ENCODE results near the gene NUCB2.

NUCB2 gene

GRCh38 chr11:17296852-17297559, 20.5 kb downstream of the NUCB2 start:
- H3K36me3 ChIP-seq (ENCODE audit: insufficient read depth, low read length) = peaks cover 3% of the 10 kb centered on the region; the same call in 1 of the 2 replicates
- no peak overlapping the region for H3K27ac ChIP-seq (ENCODE audit: low read depth, low read length)
- no peaks in the 10 kb centered on the region for H3K4me1 ChIP-seq (ENCODE audit: insufficient read depth, low read length)
- H3K9ac ChIP-seq (ENCODE audit: low read depth, low read length) = no peak overlapping the region
- no peaks in the 10 kb centered on the region for H3K27me3 ChIP-seq (ENCODE audit: insufficient read depth, low read length)
- no peaks in the 10 kb centered on the region for H3K9me3 ChIP-seq (ENCODE audit: insufficient read depth, low read depth, low read length)
- WGBS = 95% methylated on average over 6 of the region's 6 CpGs
- H3K4me3 ChIP-seq (ENCODE audit: low read length) = no peak overlapping the region

DNA sequence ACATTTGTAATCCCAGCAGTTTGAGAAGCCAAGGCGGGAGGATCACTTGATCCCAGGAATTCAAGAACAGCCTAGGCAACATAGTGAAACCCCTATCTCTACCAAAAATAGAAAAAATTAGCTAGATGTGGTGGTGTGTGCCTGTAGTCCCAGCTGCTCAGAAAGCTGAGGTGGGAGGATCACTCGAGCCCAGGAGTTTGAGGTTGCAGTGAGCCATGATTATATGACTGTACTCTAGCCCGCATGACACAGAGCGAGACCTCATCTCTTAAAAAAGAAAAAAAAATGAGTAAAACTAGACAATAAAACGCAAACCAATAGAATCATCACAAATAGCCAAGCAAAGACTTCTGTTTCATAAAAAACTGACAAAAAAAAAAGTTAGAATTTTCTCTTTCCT, 21.8 kb downstream of the NUCB2 start:
- Histone ChIP-seq H3K4me3 (ENCODE audit: low read length) (no peak overlapping the region), H3K9me3 (ENCODE audit: insufficient read depth, low read depth, low read length) (no peaks in the 10 kb centered on the region), H3K27ac (ENCODE audit: low read depth, low read length) (no peak overlapping the region), H3K9ac (ENCODE audit: low read depth, low read length) (no peak overlapping the region), H3K36me3 (ENCODE audit: insufficient read depth, low read length) (peaks cover 3% of the 10 kb centered on the region; the same call in 1 of the 2 replicates), H3K27me3 (ENCODE audit: insufficient read depth, low read length) (no peaks in the 10 kb centered on the region), H3K4me1 (ENCODE audit: insufficient read depth, low read length) (no peaks in the 10 kb centered on the region)
- WGBS = 95% methylated on average over 5 of the region's 5 CpGs

GRCh38 chr11:17300372-17300771, 23.8 kb downstream of the NUCB2 start:
- no peaks in the 10 kb centered on the region for H3K27me3 ChIP-seq (ENCODE audit: insufficient read depth, low read length)
- WGBS = 90% methylated on average over 4 of the region's 4 CpGs
- H3K9me3 ChIP-seq (ENCODE audit: insufficient read depth, low read depth, low read length) = no peaks in the 10 kb centered on the region
- no peak overlapping the region for H3K9ac ChIP-seq (ENCODE audit: low read depth, low read length)
- no peak overlapping the region for H3K4me3 ChIP-seq (ENCODE audit: low read length)
- peaks cover 3% of the 10 kb centered on the region; the same call in 1 of the 2 replicates for H3K36me3 ChIP-seq (ENCODE audit: insufficient read depth, low read length)
- H3K4me1 ChIP-seq (ENCODE audit: insufficient read depth, low read length) = no peaks in the 10 kb centered on the region
- H3K27ac ChIP-seq (ENCODE audit: low read depth, low read length) = no peak overlapping the region

GRCh38 chr11:17313349-17314231, 37.1 kb downstream of the NUCB2 start:
- Histone ChIP-seq H3K36me3 (ENCODE audit: insufficient read depth, low read length) (peaks cover 7% of the 10 kb centered on the region; the same call in 1 of the 2 replicates), H3K9me3 (ENCODE audit: insufficient read depth, low read depth, low read length) (no peaks in the 10 kb centered on the region), H3K27me3 (ENCODE audit: insufficient read depth, low read length) (no peaks in the 10 kb centered on the region), H3K27ac (ENCODE audit: low read depth, low read length) (no peak overlapping the region), H3K4me1 (ENCODE audit: insufficient read depth, low read length) (0 out of 2 replicates have a peak, but pooled peaks cover 3% of the 10 kb centered on the region), H3K4me3 (ENCODE audit: low read length) (no peak overlapping the region), H3K9ac (ENCODE audit: low read depth, low read length) (no peak overlapping the region)
- WGBS = 94% methylated on average over 8 of the region's 8 CpGs

GRCh38 chr11:17314232-17314547, 37.7 kb downstream of the NUCB2 start:
- no peak overlapping the region for H3K4me3 ChIP-seq (ENCODE audit: low read length)

GRCh38 chr11:17314904-17315426, 38.4 kb downstream of the NUCB2 start:
- no peaks in the 10 kb centered on the region for H3K27me3 ChIP-seq (ENCODE audit: insufficient read depth, low read length)
- H3K9me3 ChIP-seq (ENCODE audit: insufficient read depth, low read depth, low read length) = no peaks in the 10 kb centered on the region
- peaks cover 5% of the 10 kb centered on the region; the same call in 1 of the 2 replicates for H3K36me3 ChIP-seq (ENCODE audit: insufficient read depth, low read length)
- no CpG with 5 or more reads among the region's 1 CpG for WGBS
- H3K4me1 ChIP-seq (ENCODE audit: insufficient read depth, low read length) = 0 out of 2 replicates have a peak, but pooled peaks cover 3% of the 10 kb centered on the region
- no peak overlapping the region for H3K4me3 ChIP-seq (ENCODE audit: low read length)
- no peak overlapping the region for H3K9ac ChIP-seq (ENCODE audit: low read depth, low read length)
- no peak overlapping the region for H3K27ac ChIP-seq (ENCODE audit: low read depth, low read length)

More at GRCh38 chr11:17314232-17314547, 37.7 kb downstream of the NUCB2 start:
- H3K27ac ChIP-seq (ENCODE audit: low read depth, low read length) = no peak overlapping the region
- no peaks in the 10 kb centered on the region for H3K27me3 ChIP-seq (ENCODE audit: insufficient read depth, low read length)
- 82% methylated on average over 1 of the region's 1 CpG for WGBS
- peaks cover 7% of the 10 kb centered on the region; the same call in 1 of the 2 replicates for H3K36me3 ChIP-seq (ENCODE audit: insufficient read depth, low read length)
- H3K9me3 ChIP-seq (ENCODE audit: insufficient read depth, low read depth, low read length) = no peaks in the 10 kb centered on the region
- H3K4me1 ChIP-seq (ENCODE audit: insufficient read depth, low read length) = 0 out of 2 replicates have a peak, but pooled peaks cover 3% of the 10 kb centered on the region
- H3K9ac ChIP-seq (ENCODE audit: low read depth, low read length) = no peak overlapping the region

- Histone ChIP-seq H3K27ac (ENCODE audit: low read depth, low read length) (no peak overlapping the region), H3K4me3 (ENCODE audit: low read length) (no peak overlapping the region), H3K36me3 (ENCODE audit: insufficient read depth, low read length) (no peaks in the 10 kb centered on the region), H3K9me3 (ENCODE audit: insufficient read depth, low read depth, low read length) (no peaks in the 10 kb centered on the region), H3K4me1 (ENCODE audit: insufficient read depth, low read length) (no peaks in the 10 kb centered on the region), H3K9ac (ENCODE audit: low read depth, low read length) (no peak overlapping the region), H3K27me3 (ENCODE audit: insufficient read depth, low read length) (no peaks in the 10 kb centered on the region)
- WGBS = 95% methylated on average over 5 of the region's 5 CpGs
Observed at GRCh38 chr11:17328871-17329494, 52.4 kb downstream of the NUCB2 start.

DNA sequence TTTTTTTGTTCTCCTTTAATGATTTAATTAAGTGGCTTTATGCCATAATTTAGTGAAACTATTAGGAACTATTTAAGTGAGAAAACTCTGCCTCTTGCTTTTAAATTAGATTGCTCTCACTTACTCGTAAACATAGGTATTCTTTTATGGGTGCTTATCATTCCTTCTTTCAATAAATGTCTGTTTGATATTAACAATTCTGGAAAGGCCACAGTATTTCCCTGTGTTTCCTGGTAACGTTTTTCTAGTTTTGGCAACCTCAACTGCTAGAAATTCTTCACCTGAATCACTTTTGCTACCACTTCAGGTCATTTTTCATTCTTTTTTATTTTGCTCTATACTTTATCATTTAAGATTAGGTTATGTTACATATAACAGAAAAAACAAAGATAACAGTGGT, 55.1 kb downstream of the NUCB2 start:
- no peaks in the 10 kb centered on the region for H3K9me3 ChIP-seq (ENCODE audit: insufficient read depth, low read depth, low read length)
- H3K27me3 ChIP-seq (ENCODE audit: insufficient read depth, low read length) = no peaks in the 10 kb centered on the region
- no peak overlapping the region for H3K27ac ChIP-seq (ENCODE audit: low read depth, low read length)
- no peaks in the 10 kb centered on the region for H3K36me3 ChIP-seq (ENCODE audit: insufficient read depth, low read length)
- H3K4me1 ChIP-seq (ENCODE audit: insufficient read depth, low read length) = no peaks in the 10 kb centered on the region
- no peak overlapping the region for H3K4me3 ChIP-seq (ENCODE audit: low read length)
- WGBS = 80% methylated on average over 1 of the region's 2 CpGs
- no peak overlapping the region for H3K9ac ChIP-seq (ENCODE audit: low read depth, low read length)

DNA sequence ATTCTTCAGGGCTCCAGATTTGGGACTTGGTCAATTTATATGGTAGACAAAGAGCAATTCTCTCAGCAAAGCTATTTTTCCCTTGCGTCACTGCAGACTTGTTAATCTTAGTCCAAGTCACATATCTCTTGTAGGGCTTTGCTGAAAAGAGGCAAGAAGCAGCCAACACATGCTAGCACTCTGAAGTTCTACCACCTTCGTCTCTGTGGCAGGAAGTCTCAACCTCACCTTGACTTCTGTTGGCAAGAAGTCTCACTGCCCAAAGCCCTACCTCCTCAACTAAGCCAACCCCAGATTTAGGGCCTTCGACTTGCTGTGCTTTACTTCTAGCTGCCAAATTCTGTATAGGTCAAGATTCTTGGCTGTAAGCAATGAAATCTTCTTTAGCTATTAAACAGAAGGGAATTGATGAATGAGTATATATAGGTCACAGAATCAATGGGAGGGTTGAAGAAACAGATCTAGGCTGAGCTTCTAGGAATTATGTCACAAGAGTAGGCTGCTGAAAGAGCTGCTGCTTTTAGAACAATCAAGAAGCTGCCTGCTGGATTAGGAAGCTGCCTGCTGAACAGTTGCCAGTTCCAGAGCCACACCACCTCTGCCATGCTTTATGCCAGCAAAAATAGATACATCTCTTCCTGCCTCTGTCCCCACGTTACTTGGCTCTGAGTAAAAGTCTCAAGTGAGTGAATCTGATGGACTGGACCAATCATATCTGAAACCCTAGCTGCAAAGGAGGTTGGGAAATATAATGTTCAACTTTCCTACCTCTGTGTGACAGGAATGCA, 57.5 kb downstream of the NUCB2 start:
- WGBS = 85% methylated on average over 4 of the region's 4 CpGs
- H3K9me3 ChIP-seq (ENCODE audit: insufficient read depth, low read depth, low read length) = no peaks in the 10 kb centered on the region
- H3K4me3 ChIP-seq (ENCODE audit: low read length) = no peak overlapping the region
- no peak overlapping the region for H3K27ac ChIP-seq (ENCODE audit: low read depth, low read length)
- H3K36me3 ChIP-seq (ENCODE audit: insufficient read depth, low read length) = no peaks in the 10 kb centered on the region
- no peaks in the 10 kb centered on the region for H3K27me3 ChIP-seq (ENCODE audit: insufficient read depth, low read length)
- no peaks in the 10 kb centered on the region for H3K4me1 ChIP-seq (ENCODE audit: insufficient read depth, low read length)
- no peak overlapping the region for H3K9ac ChIP-seq (ENCODE audit: low read depth, low read length)

DNA sequence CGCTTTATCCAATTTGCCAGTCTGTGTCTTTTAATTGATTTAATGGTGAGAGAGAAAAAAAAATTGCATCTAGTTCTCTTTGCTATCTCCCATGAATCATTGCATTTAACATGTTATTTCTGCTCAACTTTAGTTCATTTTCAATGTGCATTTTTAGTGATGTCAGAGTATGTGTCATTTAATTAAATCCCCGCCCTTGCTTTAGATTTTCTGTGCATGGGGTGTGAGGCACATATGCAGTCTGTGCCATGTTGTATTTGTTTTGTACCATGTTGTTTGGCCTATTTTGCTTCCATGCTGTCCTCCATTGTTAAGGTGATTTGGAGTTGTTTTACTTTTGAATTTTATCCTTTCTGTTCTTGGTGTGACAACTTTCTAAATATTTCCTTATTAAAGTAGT, 66.7 kb downstream of the NUCB2 start:
- WGBS = 100% methylated on average over 1 of the region's 2 CpGs
- Histone ChIP-seq H3K4me3 (ENCODE audit: low read length) (no peak overlapping the region), H3K9me3 (ENCODE audit: insufficient read depth, low read depth, low read length) (no peaks in the 10 kb centered on the region)

More for the DNA sequence above, 66.7 kb downstream of the NUCB2 start:
- Histone ChIP-seq H3K9ac (ENCODE audit: low read depth, low read length) (no peak overlapping the region), H3K36me3 (ENCODE audit: insufficient read depth, low read length) (no peaks in the 10 kb centered on the region), H3K27me3 (ENCODE audit: insufficient read depth, low read length) (peaks cover 12% of the 10 kb centered on the region; the same call in 1 of the 2 replicates), H3K4me1 (ENCODE audit: insufficient read depth, low read length) (peaks cover 11% of the 10 kb centered on the region), H3K27ac (ENCODE audit: low read depth, low read length) (no peak overlapping the region)
